GM23338 (cell line): Measurements from ENCODE around the gene PIRT. TPM values are rescaled to one million over a fixed set of nuclear protein-coding genes. Genes with fewer than 3 reads are reported as not detected.

Source experiments
- ATAC-seq: fragments of 200-7000 bp; cut with Tn5 transposase; 3 replicates; pipeline ENCODE4 v1.9.1; 2020
- DNase-seq: peaks from one replicate; pipeline ENCODE4 v3.0.0-alpha.2; 2015; ENCODE audit warnings: low spot score
- H2AFZ ChIP-seq: fragments of 200-600 bp; sonication (generic); 2 replicates; pipeline ENCODE4 v1.8.0; 2016; ENCODE audit warnings: antibody characterized with exemption, mild to moderate bottlenecking, moderate library complexity
- H3F3A ChIP-seq: fragments of 200-600 bp; sonication (generic); replicated peaks from 2 replicates; pipeline ENCODE4 v1.8.0; 2017; ENCODE audit warnings: antibody characterized with exemption, mixed run types, low read depth
- H3K27ac ChIP-seq: fragments of 200-600 bp; sonication (generic); 2 replicates; pipeline ENCODE4 v1.6.1; 2016; ENCODE audit warnings: low read depth
- H3K27me3 ChIP-seq: fragments of 200-600 bp; sonication (generic); 2 replicates; pipeline ENCODE4 v1.8.0; 2016; ENCODE audit warnings: mild to moderate bottlenecking, mixed run types, moderate library complexity; ENCODE audit not compliant: insufficient read depth
- H3K36me3 ChIP-seq: fragments of 200-600 bp; sonication (generic); 2 replicates; pipeline ENCODE4 v1.8.0; 2016; ENCODE audit warnings: mild to moderate bottlenecking; ENCODE audit not compliant: insufficient read depth
- H3K4me1 ChIP-seq: fragments of 200-600 bp; sonication (generic); 2 replicates; pipeline ENCODE4 v1.8.0; 2016; ENCODE audit warnings: mild to moderate bottlenecking, moderate library complexity; ENCODE audit not compliant: insufficient read depth
- H3K4me2 ChIP-seq: fragments of 200-600 bp; sonication (generic); 2 replicates; pipeline ENCODE4 v1.7.1; 2017; ENCODE audit warnings: mixed run types
- H3K4me3 ChIP-seq: fragments of 200-600 bp; sonication (generic); 2 replicates; pipeline ENCODE4 v1.6.1; 2016; ENCODE audit warnings: mixed run types
- H3K79me2 ChIP-seq: fragments of 200-600 bp; sonication (generic); replicated peaks from 2 replicates; pipeline ENCODE4 v1.8.0; 2017; ENCODE audit warnings: mild to moderate bottlenecking; ENCODE audit not compliant: insufficient read depth
- H3K9me2 ChIP-seq: fragments of 200-600 bp; sonication (generic); 2 replicates; pipeline ENCODE4 v1.8.0; 2017; ENCODE audit not compliant: insufficient read depth
- H4K20me1 ChIP-seq: fragments of 200-600 bp; sonication (generic); replicated peaks from 2 replicates; pipeline ENCODE4 v1.8.0; 2017; ENCODE audit warnings: mild to moderate bottlenecking; ENCODE audit not compliant: insufficient read depth
- H3K27ac Mint-ChIP-seq: 2 replicates; pipeline ENCODE4 v1.8.0; 2020; ENCODE audit warnings: inconsistent platforms, mild to moderate bottlenecking, moderate library complexity, mixed read lengths
- H3K27me3 Mint-ChIP-seq: 3 replicates; pipeline ENCODE4 v1.8.0; 2022; ENCODE audit warnings: low read depth, mild to moderate bottlenecking, moderate library complexity, mixed read lengths, inconsistent platforms; ENCODE audit not compliant: insufficient read depth, poor library complexity
- H3K36me3 Mint-ChIP-seq: 3 replicates; pipeline ENCODE4 v1.8.0; 2021; ENCODE audit warnings: low read depth, mild to moderate bottlenecking, inconsistent platforms, moderate library complexity, mixed read lengths
- H3K4me1 Mint-ChIP-seq: 3 replicates; pipeline ENCODE4 v1.8.0; 2020; ENCODE audit warnings: mild to moderate bottlenecking, inconsistent platforms, mixed read lengths
- H3K4me3 Mint-ChIP-seq: 3 replicates; pipeline ENCODE4 v1.8.0; 2021; ENCODE audit warnings: moderate library complexity, mild to moderate bottlenecking, inconsistent platforms, mixed read lengths
- H3K9me3 Mint-ChIP-seq: 3 replicates; pipeline ENCODE4 v1.8.0; 2020; ENCODE audit warnings: moderate library complexity, mild to moderate bottlenecking, inconsistent platforms, mixed read lengths
- CREB1 ChIP-seq: fragments of 250-450 bp; sonication (Bioruptor Pico); IDR thresholded peaks from 2 replicates; pipeline ENCODE4 v1.5.0; 2020; ENCODE audit warnings: low read depth, mild to moderate bottlenecking, moderate library complexity
- ZNF331 ChIP-seq: fragments of 250-450 bp; sonication (Bioruptor Pico); IDR thresholded peaks from 2 replicates; pipeline ENCODE4 v1.5.0; 2020; ENCODE audit warnings: low read depth, mild to moderate bottlenecking, moderate library complexity
- ZNF462 ChIP-seq: fragments of 250-450 bp; sonication (Bioruptor Pico); IDR thresholded peaks from 2 replicates; pipeline ENCODE4 v1.5.0; 2020; ENCODE audit warnings: mild to moderate bottlenecking, moderate library complexity
- polyA plus RNA-seq: library from polyadenylated mRNA; unstranded; fragments of >200 nt; fragmentation: Nextera tagmentation; extraction: Ambion mirVana; gene quantifications from 2 replicates; pipeline ENCODE4 v1.2.1, GENCODE V29; 2016
- total RNA-seq: library from RNA; depleted of rRNA; stranded (reverse); fragments of >200 nt; shearing (Covaris generic); gene quantifications from 2 replicates; pipeline ENCODE4 v1.2.3, GENCODE V29; 2014
- TF ChIP-seq, protein P1 (sequence below), 2 experiments: fragments of 200-600 bp in 1 of 2; sonication (generic) in 1 of 2; conservative IDR thresholded peaks; 2 replicates each; pipeline versions ENCODE4 v1.5.1 to v1.6.1; 2016 to 2017; ENCODE audit warnings: antibody characterized with exemption in 2 of 2, low read depth in 2 of 2, mild to moderate bottlenecking in 2 of 2, moderate library complexity in 1 of 2
- TF ChIP-seq, protein P2 (sequence below): IDR thresholded peaks from one replicate; pipeline ENCODE4 v1.6.1; 2018; ENCODE audit warnings: antibody characterized with exemption; ENCODE audit not compliant: unreplicated experiment

The PIRT gene
- total and polyA plus RNA-seq, 2 experiments from 2014 or later, result not detected

- TF ChIP-seq, protein P1, sequence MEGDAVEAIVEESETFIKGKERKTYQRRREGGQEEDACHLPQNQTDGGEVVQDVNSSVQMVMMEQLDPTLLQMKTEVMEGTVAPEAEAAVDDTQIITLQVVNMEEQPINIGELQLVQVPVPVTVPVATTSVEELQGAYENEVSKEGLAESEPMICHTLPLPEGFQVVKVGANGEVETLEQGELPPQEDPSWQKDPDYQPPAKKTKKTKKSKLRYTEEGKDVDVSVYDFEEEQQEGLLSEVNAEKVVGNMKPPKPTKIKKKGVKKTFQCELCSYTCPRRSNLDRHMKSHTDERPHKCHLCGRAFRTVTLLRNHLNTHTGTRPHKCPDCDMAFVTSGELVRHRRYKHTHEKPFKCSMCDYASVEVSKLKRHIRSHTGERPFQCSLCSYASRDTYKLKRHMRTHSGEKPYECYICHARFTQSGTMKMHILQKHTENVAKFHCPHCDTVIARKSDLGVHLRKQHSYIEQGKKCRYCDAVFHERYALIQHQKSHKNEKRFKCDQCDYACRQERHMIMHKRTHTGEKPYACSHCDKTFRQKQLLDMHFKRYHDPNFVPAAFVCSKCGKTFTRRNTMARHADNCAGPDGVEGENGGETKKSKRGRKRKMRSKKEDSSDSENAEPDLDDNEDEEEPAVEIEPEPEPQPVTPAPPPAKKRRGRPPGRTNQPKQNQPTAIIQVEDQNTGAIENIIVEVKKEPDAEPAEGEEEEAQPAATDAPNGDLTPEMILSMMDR (conservative IDR thresholded peaks at IDR 0.05; ENCODE audit: low read depth in 2 of 2), result peak; percentile 71 to 79
- no peak for TF ChIP-seq ZNF331
- TF ChIP-seq, protein P2, sequence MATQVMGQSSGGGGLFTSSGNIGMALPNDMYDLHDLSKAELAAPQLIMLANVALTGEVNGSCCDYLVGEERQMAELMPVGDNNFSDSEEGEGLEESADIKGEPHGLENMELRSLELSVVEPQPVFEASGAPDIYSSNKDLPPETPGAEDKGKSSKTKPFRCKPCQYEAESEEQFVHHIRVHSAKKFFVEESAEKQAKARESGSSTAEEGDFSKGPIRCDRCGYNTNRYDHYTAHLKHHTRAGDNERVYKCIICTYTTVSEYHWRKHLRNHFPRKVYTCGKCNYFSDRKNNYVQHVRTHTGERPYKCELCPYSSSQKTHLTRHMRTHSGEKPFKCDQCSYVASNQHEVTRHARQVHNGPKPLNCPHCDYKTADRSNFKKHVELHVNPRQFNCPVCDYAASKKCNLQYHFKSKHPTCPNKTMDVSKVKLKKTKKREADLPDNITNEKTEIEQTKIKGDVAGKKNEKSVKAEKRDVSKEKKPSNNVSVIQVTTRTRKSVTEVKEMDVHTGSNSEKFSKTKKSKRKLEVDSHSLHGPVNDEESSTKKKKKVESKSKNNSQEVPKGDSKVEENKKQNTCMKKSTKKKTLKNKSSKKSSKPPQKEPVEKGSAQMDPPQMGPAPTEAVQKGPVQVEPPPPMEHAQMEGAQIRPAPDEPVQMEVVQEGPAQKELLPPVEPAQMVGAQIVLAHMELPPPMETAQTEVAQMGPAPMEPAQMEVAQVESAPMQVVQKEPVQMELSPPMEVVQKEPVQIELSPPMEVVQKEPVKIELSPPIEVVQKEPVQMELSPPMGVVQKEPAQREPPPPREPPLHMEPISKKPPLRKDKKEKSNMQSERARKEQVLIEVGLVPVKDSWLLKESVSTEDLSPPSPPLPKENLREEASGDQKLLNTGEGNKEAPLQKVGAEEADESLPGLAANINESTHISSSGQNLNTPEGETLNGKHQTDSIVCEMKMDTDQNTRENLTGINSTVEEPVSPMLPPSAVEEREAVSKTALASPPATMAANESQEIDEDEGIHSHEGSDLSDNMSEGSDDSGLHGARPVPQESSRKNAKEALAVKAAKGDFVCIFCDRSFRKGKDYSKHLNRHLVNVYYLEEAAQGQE, result peak; percentile 8
- Histone ChIP-seq H3K36me3 (no peaks in the 10 kb centered on the region), H2AFZ (no peak overlapping the region), H3F3A (no peaks in the 10 kb centered on the region), H3K79me2 (no peaks in the 10 kb centered on the region), H3K4me1 (no peaks in the 10 kb centered on the region), H3K4me2 (no peak overlapping the region), H4K20me1 (no peaks in the 10 kb centered on the region), H3K9me2 (no peaks in the 10 kb centered on the region), H3K4me3 (no peak overlapping the region), H3K27ac (no peak overlapping the region), H3K27me3 (no peaks in the 10 kb centered on the region)
- no peaks in the 10 kb centered on the region for H3K27me3 Mint-ChIP-seq
- peaks cover 5% of the 10 kb centered on the region; the same call in 2 of the 3 replicates for H3K36me3 Mint-ChIP-seq
- H3K27ac Mint-ChIP-seq, result no peak overlapping the region
- ATAC-seq (peak; percentile 85), DNase-seq (peak; percentile 83)
- H3K4me1 Mint-ChIP-seq, result no peaks in the 10 kb centered on the region
- H3K4me3 Mint-ChIP-seq, result no peak overlapping the region
- H3K9me3 Mint-ChIP-seq, result peaks cover 92% of the 10 kb centered on the region
Measured at GRCh38 chr17:10875984-10876555, 38.2 kb upstream of the PIRT start.

DNA sequence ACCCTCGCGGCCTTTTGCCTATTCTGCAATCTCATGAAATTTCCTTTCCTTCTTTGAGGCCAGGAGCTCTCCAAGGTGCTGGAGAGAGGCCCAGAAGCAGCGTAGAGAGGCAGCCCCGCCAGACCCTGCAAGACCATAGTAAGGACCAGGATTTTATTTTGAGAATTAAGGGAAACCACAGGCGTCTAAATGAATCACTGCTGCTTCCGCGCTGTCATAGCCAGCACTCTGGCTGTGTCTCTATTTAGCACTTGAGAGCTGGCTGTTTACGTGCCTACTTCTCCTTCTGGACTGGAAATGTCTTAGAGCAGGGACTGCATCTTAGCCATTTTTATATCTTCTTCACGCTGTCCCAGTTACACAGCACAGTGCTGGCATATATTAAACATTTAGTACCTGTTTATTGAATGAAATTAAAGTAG is 37.6 kb upstream of the PIRT start:
- Histone ChIP-seq H3K4me1 (no peaks in the 10 kb centered on the region), H3F3A (no peaks in the 10 kb centered on the region), H2AFZ (no peak overlapping the region), H3K9me2 (no peaks in the 10 kb centered on the region), H3K4me3 (no peak overlapping the region), H3K4me2 (no peak overlapping the region), H3K36me3 (no peaks in the 10 kb centered on the region), H3K27ac (no peak overlapping the region), H4K20me1 (no peaks in the 10 kb centered on the region), H3K27me3 (no peaks in the 10 kb centered on the region), H3K79me2 (no peaks in the 10 kb centered on the region)
- ATAC-seq, result no peak
- no peak overlapping the region for H3K27ac Mint-ChIP-seq
- peaks cover 5% of the 10 kb centered on the region; the same call in 2 of the 3 replicates for H3K36me3 Mint-ChIP-seq
- no peaks in the 10 kb centered on the region for H3K27me3 Mint-ChIP-seq
- H3K4me3 Mint-ChIP-seq, result no peak overlapping the region
- DNase-seq, result peak; percentile 60
- no peaks in the 10 kb centered on the region for H3K4me1 Mint-ChIP-seq
- H3K9me3 Mint-ChIP-seq, result peaks cover 96% of the 10 kb centered on the region
- TF ChIP-seq, protein P1 (conservative IDR thresholded peaks at IDR 0.05; ENCODE audit: low read depth in 2 of 2), result no peak
- TF ChIP-seq ZNF331 (no peak), CREB1 (CRISPR knock-in tag) (no peak), ZNF462 (CRISPR knock-in tag) (no peak)
